A549 (cell line): ENCODE results near the gene CEBPG. TPM values are rescaled to one million over a fixed set of nuclear protein-coding genes. Genes with fewer than 3 reads are reported as not detected.

ENCODE experiments used
- ATAC-seq, 2 experiments: fragments of 200-7000 bp in 1 of 2; fragments of >200 bp in 1 of 2; cut with Nextera tagmentation in 1 of 2; cut with Tn5 transposase in 1 of 2; 3 replicates each; pipeline versions ENCODE4 v1.8.0 to v1.9.1; 2018 to 2020; ENCODE audit warnings: mild to moderate bottlenecking in 1 of 2, moderate library complexity in 1 of 2
- CTCF ChIA-PET: fragments of 300-600 bp; sonication (Branson Sonifier 250); formaldehyde crosslinking; extraction: SDS; loops from one replicate; lab custom pipeline; 2021; ENCODE audit warnings: antibody characterized with exemption, inconsistent platforms; lab: Yijun Ruan, JAX
- POLR2A ChIA-PET: fragments of 350-600 bp; formaldehyde crosslinking; extraction: SDS; loops from one replicate; lab custom pipeline; 2021; ENCODE audit warnings: antibody characterized with exemption, inconsistent platforms; lab: Yijun Ruan, JAX
- DNase-seq, 2 experiments: peaks; one replicate each; pipeline versions ENCODE4 v3.0.0 to v3.0.0-alpha.2; 2011 to 2016; ENCODE audit warnings: low read depth in 1 of 2, low spot score in 1 of 2
- FAIRE-seq: peaks from 2 replicates; lab custom pipeline; 2011; peaks lifted over from hg19 to GRCh38; lab: Jason Lieb, UNC
- H3K27ac ChIP-seq, 2 experiments: fragments of >200 bp; sonication (Bioruptor Twin); formaldehyde crosslinking; 3 replicates each; pipeline ENCODE4 v1.5.1; 2016 to 2017
- H3K4me1 ChIP-seq: fragments of >200 bp; sonication (Bioruptor Twin); formaldehyde crosslinking; 3 replicates; pipeline ENCODE4 v1.6.1; 2016
- H3K4me2 ChIP-seq: fragments of >200 bp; sonication (Bioruptor Twin); formaldehyde crosslinking; 3 replicates; pipeline ENCODE4 v1.6.1; 2016
- H3K4me3 ChIP-seq: fragments of >200 bp; sonication (Bioruptor Twin); formaldehyde crosslinking; 3 replicates; pipeline ENCODE4 v1.5.1; 2016
- H3K9me3 ChIP-seq: fragments of >200 bp; sonication (Bioruptor Twin); formaldehyde crosslinking; 3 replicates; pipeline ENCODE4 v1.6.1; 2016
- BHLHE40 ChIP-seq: IDR thresholded peaks from 2 replicates; pipeline ENCODE4 v1.6.1; 2012; ENCODE audit warnings: low read depth, low read length, inconsistent platforms
- CBX2 ChIP-seq: fragments of 200-600 bp; sonication (generic); IDR thresholded peaks from 2 replicates; pipeline ENCODE4 v1.6.1; 2016; ENCODE audit warnings: low read depth, mild to moderate bottlenecking, borderline replicate concordance
- CEBPB ChIP-seq, 2 experiments: fragments of >200 bp in 1 of 2; sonication (Bioruptor Twin) in 1 of 2; formaldehyde crosslinking in 1 of 2; IDR thresholded peaks; 2 replicates each; pipeline ENCODE4 v1.6.1; 2012 to 2016
- EHF ChIP-seq: fragments of 250-450 bp; sonication (Bioruptor Pico); IDR thresholded peaks from 2 replicates; pipeline ENCODE4 v1.5.0; 2020; ENCODE audit warnings: mild to moderate bottlenecking
- EHMT2 ChIP-seq: fragments of 200-600 bp; sonication (generic); IDR thresholded peaks from 2 replicates; pipeline ENCODE4 v1.6.1; 2016; ENCODE audit warnings: antibody characterized with exemption, low read depth, mild to moderate bottlenecking, moderate library complexity
- ESRRA ChIP-seq: fragments of 150-350 bp; IDR thresholded peaks from 2 replicates; pipeline ENCODE4 v1.6.1; 2014; ENCODE audit warnings: mild to moderate bottlenecking, low read length, borderline replicate concordance
- FOSB ChIP-seq: fragments of 250-450 bp; sonication (Bioruptor Pico); IDR thresholded peaks from 2 replicates; pipeline ENCODE4 v1.5.0; 2020; ENCODE audit warnings: mild to moderate bottlenecking, moderate library complexity
- FOSL2 ChIP-seq, 2 experiments: fragments of 450-650 bp in 1 of 2; fragments of >200 bp in 1 of 2; sonication (Bioruptor Twin) in 1 of 2; formaldehyde crosslinking; IDR thresholded peaks; 2 replicates each; pipeline versions ENCODE4 v1.5.0 to v1.6.1; 2016 to 2020; ENCODE audit warnings: mild to moderate bottlenecking in 1 of 2, moderate library complexity in 1 of 2
- FOXS1 ChIP-seq: fragments of 250-450 bp; sonication (Bioruptor Pico); IDR thresholded peaks from 2 replicates; pipeline ENCODE4 v1.5.0; 2020; ENCODE audit warnings: mild to moderate bottlenecking, moderate library complexity
- HDAC2 ChIP-seq: fragments of 200-600 bp; sonication (generic); IDR thresholded peaks from 2 replicates; pipeline ENCODE4 v1.6.1; 2016
- HEYL ChIP-seq: fragments of 250-450 bp; sonication (Bioruptor Pico); IDR thresholded peaks from 2 replicates; pipeline ENCODE4 v1.8.0; 2021; ENCODE audit warnings: mild to moderate bottlenecking, moderate library complexity
- HOXB5 ChIP-seq: fragments of 250-450 bp; sonication (Bioruptor Pico); IDR thresholded peaks from 2 replicates; pipeline ENCODE4 v1.5.0; 2020; ENCODE audit warnings: mild to moderate bottlenecking, moderate library complexity
- JUN ChIP-seq, 2 experiments: fragments of >200 bp; sonication (Bioruptor Twin); formaldehyde crosslinking; IDR thresholded peaks; 2 replicates in 1 of 2; 3 replicates in 1 of 2; pipeline ENCODE4 v1.6.1; 2016 to 2017
- JUNB ChIP-seq: fragments of >200 bp; sonication (Bioruptor Twin); formaldehyde crosslinking; IDR thresholded peaks from 2 replicates; pipeline ENCODE4 v1.6.1; 2016
- KDM5A ChIP-seq: fragments of 200-600 bp; sonication (generic); IDR thresholded peaks from 2 replicates; pipeline ENCODE4 v1.6.1; 2016; ENCODE audit warnings: antibody characterized with exemption, mild to moderate bottlenecking
- MAFK ChIP-seq: fragments of 450-650 bp; IDR thresholded peaks from 2 replicates; pipeline ENCODE4 v1.6.1; 2014; ENCODE audit not compliant: partially characterized antibody
- MYC ChIP-seq: IDR thresholded peaks from 2 replicates; pipeline ENCODE4 v1.6.1; 2012; ENCODE audit warnings: mild to moderate bottlenecking, inconsistent platforms, low read length, improper control_type of control experiment, borderline replicate concordance
- NFE2L2 ChIP-seq: fragments of 150-350 bp; conservative IDR thresholded peaks from 2 replicates; pipeline ENCODE4 v1.6.1; 2014; ENCODE audit warnings: low read length
- POLR2A ChIP-seq: IDR thresholded peaks from 2 replicates; pipeline ENCODE4 v1.6.1; 2012; ENCODE audit warnings: mild to moderate bottlenecking, low read length
- RAD21 ChIP-seq, 2 experiments: fragments of >200 bp in 1 of 2; sonication (Bioruptor Twin) in 1 of 2; formaldehyde crosslinking in 1 of 2; IDR thresholded peaks in 1 of 2; conservative IDR thresholded peaks in 1 of 2; 2 replicates in 1 of 2; 3 replicates in 1 of 2; pipeline ENCODE4 v1.6.1; 2012 to 2018; ENCODE audit warnings: inconsistent platforms in 1 of 2
- RCOR1 ChIP-seq: fragments of 150-350 bp; IDR thresholded peaks from 2 replicates; pipeline ENCODE4 v1.6.1; 2014; ENCODE audit warnings: antibody characterized with exemption, low read length, low read depth
- SMC3 ChIP-seq: fragments of >200 bp; sonication (Bioruptor Twin); formaldehyde crosslinking; IDR thresholded peaks from 3 replicates; pipeline ENCODE4 v1.6.1; 2018; ENCODE audit warnings: inconsistent platforms
- TFCP2L1 ChIP-seq: fragments of 250-450 bp; sonication (Bioruptor Pico); IDR thresholded peaks from 2 replicates; pipeline ENCODE4 v1.5.0; 2021; ENCODE audit warnings: mild to moderate bottlenecking
- WGBS: methylation state at CpG from one replicate; pipeline ENCODE4 v1.1.6; 2017; ENCODE audit errors: missing lambda C conversion rate; 5-methylcytosine and 5-hydroxymethylcytosine counted together
- polyA plus RNA-seq, 4 experiments: library from polyadenylated mRNA; depleted of rRNA in 3 of 4; stranded (reverse); fragments of >200 nt; fragmentation: RNase III in 1 of 4; extraction: RNeasy Plus Mini Kit Qiagen cat#74134 plus additional on column Dnase treatment in 1 of 4; gene quantifications; 2 replicates in 3 of 4; 3 replicates in 1 of 4; pipeline ENCODE4 v1.2.3, GENCODE V29; 2011 to 2017
- TF ChIP-seq, protein P1 (sequence below): fragments of >200 bp; sonication (Bioruptor Twin); formaldehyde crosslinking; IDR thresholded peaks from 3 replicates; pipeline ENCODE4 v1.6.1; 2016
- TF ChIP-seq, protein P2 (sequence below): IDR thresholded peaks from 2 replicates; pipeline ENCODE4 v1.6.1; 2012; ENCODE audit warnings: low read depth, borderline replicate concordance

The CEBPG gene
- polyA plus RNA-seq, 2 of the 4 experiments (the other 2 are of a cell fraction) = 34.3 to 138 TPM

DNA sequence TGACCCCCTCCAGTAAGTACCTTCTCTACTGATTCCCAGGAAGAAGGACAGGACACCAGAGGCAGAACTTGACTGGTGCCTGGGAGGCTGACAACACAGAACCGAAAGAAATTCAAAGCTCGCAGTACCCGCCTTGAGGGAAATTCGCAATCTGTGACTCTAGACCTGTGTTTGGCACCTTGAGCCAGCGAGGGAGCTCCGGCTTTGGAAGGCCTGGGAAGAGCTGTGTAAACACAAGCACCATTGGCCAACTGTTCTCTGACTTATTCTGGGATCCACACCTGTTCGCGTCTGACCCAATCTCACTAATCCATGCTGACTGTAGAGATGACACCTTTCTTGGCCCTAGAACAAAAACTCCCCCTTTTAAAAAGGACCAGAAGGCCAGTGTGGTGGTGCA is 50.7 kb downstream of the CEBPG start:
- H3K4me2 ChIP-seq = no peak overlapping the region
- CTCF ChIA-PET = interaction anchor here (0.6 to 12.8 kb wide), 7 partner anchors 7 to 1046 kb away, joined by 3 to 572 read pairs (median 5); no protein-coding TSS in a partner anchor
- ATAC-seq = no peak
- H3K9me3 ChIP-seq = no peaks in the 10 kb centered on the region
- H3K27ac ChIP-seq = no peak overlapping the region
- no peak overlapping the region for H3K4me3 ChIP-seq
- FAIRE-seq = peak; percentile 36
- 73% methylated on average over 8 of the region's 8 CpGs for WGBS
- no peaks in the 10 kb centered on the region for H3K4me1 ChIP-seq
- no peak for TF ChIP-seq JUNB
- no peak for TF ChIP-seq POLR2A
- TF ChIP-seq KDM5A = no peak
- no peak for TF ChIP-seq RCOR1
- TF ChIP-seq, all 56 proteins: peak for 0
- DNase-seq = no peak
- POLR2A ChIA-PET = no interaction called here

DNA sequence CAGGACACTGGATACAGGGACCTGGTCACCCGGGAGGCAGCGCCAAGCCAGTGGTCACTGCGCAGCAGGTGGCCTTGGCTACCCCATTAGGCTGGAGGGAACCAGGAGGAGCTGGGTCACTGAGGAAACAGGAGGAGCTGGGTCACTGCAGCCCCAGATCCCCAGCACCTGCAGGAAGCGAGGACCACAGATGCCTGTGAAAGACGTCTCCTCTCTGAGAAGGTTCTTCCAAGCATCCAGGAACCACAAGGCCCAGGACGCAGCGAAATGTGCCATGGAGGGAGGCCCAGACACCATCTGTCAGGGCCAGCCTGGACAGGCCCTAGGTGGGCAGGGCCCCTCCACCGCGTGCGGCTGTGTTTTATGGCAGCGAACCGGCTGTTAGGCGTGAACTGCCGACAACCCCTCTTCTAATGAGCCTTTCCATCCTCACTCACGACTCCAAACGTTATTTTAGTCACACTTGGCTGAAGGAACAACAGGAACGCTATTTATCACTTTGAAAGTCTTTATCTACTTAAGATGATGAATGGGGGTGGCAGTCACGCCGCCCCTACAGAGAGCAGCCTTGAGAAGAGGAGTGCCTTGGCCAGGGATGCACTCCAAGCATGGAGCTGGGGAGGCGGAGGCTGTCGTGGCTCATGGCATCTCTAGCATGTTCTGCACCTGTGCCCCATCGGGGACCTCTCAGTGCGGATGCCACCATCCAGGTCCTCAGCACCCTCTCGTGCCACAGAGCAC is 53.3 kb downstream of the CEBPG start:
- Histone ChIP-seq H3K4me2 (no peak overlapping the region), H3K4me3 (no peak overlapping the region), H3K9me3 (no peaks in the 10 kb centered on the region), H3K4me1 (no peaks in the 10 kb centered on the region), H3K27ac (no peak overlapping the region)
- no peak for FAIRE-seq
- TF ChIP-seq BHLHE40 = no peak
- no peak for TF ChIP-seq FOSB
- TF ChIP-seq HOXB5 (CRISPR knock-in tag) = no peak
- no peak for TF ChIP-seq FOSL2 (IDR thresholded peaks at IDR 0.05)
- no peak for TF ChIP-seq FOSL2 (CRISPR knock-in tag; IDR thresholded peaks at IDR 0.05)
- TF ChIP-seq, protein P1, sequence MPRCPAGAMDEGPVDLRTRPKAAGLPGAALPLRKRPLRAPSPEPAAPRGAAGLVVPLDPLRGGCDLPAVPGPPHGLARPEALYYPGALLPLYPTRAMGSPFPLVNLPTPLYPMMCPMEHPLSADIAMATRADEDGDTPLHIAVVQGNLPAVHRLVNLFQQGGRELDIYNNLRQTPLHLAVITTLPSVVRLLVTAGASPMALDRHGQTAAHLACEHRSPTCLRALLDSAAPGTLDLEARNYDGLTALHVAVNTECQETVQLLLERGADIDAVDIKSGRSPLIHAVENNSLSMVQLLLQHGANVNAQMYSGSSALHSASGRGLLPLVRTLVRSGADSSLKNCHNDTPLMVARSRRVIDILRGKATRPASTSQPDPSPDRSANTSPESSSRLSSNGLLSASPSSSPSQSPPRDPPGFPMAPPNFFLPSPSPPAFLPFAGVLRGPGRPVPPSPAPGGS = no peak
- peak; percentile 8; the same call in 1 of the 2 replicates for TF ChIP-seq POLR2A
- ChIA-PET CTCF (interaction anchor here (0.9 to 12.8 kb wide), 7 partner anchors 10 to 679 kb away, joined by 3 to 572 read pairs (median 8); no protein-coding TSS in a partner anchor), POLR2A (no interaction called here)
- no peak for ATAC-seq
- WGBS = 77% methylated on average over 24 of the region's 24 CpGs
- DNase-seq = no peak

DNA sequence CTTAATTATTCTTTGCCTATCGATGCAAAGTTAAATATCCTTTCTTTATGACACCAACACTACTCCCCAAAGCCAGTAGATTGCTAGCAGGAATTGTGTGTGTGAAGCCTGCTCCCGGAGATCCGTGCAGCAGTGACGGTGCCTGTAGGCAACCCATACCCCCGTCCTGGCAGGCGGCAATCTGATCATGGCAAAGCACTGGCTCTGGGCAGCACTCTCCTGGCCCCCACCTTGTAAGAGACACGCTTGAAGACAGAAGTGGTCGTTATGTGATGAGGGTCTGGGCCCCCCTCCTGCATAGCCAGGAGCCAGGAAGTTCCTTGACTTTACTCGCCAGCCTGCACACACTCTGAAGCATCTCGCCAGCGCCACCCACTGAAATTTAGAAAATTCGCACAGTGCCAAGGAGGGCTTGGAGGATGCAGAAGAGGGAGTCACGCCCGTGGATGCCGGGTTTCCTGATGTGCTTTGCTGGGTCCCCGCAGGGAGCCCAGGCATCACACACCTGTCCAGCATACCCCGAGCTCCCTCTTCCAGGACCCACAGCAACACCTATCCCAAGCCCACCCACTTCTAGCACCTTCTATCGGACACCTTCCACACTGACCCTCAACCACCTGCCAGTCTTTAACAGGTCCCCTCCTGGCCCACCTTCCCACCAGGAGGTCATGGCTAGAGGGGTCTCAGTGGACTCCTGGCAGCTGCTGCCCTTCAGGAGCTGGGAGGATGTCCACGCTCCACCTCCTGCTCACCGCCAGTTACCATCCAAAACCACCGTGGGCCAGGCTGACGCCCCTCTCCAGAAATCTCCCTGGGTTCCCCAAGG is 54.5 kb downstream of the CEBPG start:
- Histone ChIP-seq H3K9me3 (no peaks in the 10 kb centered on the region), H3K4me3 (no peak overlapping the region), H3K4me2 (no peak overlapping the region), H3K4me1 (no peaks in the 10 kb centered on the region), H3K27ac (no peak overlapping the region)
- 74% methylated on average over 22 of the region's 22 CpGs for WGBS
- no peak for ATAC-seq
- TF ChIP-seq RAD21 (conservative IDR thresholded peaks at IDR 0.05 in 1 of 2, IDR thresholded peaks at IDR 0.05 in 1 of 2) (peak in 1 of 2 experiments; percentile 16; a peak in 1 of 5 replicates), ESRRA (no peak), EHMT2 (no peak), FOXS1 (no peak), BHLHE40 (no peak)
- TF ChIP-seq, protein P1 = no peak
- ChIA-PET POLR2A (no interaction called here), CTCF (interaction anchor here (1.0 to 12.8 kb wide), 10 partner anchors 11 to 351 kb away, joined by 3 to 572 read pairs (median 6); no protein-coding TSS in a partner anchor)
- no peak for FAIRE-seq
- DNase-seq = no peak

- H3K4me2 ChIP-seq = no peak overlapping the region
- ChIA-PET CTCF (interaction anchor here (1.0 to 12.8 kb wide), 10 partner anchors 11 to 350 kb away, joined by 3 to 572 read pairs (median 8); no protein-coding TSS in a partner anchor), POLR2A (no interaction called here)
- no peaks in the 10 kb centered on the region for H3K4me1 ChIP-seq
- no peak for FAIRE-seq
- DNase-seq = no peak
- no peak for TF ChIP-seq SMC3
- TF ChIP-seq, protein P2, sequence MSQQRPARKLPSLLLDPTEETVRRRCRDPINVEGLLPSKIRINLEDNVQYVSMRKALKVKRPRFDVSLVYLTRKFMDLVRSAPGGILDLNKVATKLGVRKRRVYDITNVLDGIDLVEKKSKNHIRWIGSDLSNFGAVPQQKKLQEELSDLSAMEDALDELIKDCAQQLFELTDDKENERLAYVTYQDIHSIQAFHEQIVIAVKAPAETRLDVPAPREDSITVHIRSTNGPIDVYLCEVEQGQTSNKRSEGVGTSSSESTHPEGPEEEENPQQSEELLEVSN = no peak
- no peak for TF ChIP-seq EHF (CRISPR knock-in tag)
- TF ChIP-seq MAFK = no peak
- no peak for TF ChIP-seq CEBPB (IDR thresholded peaks at IDR 0.05)
- TF ChIP-seq CBX2 = no peak
- TF ChIP-seq JUN (IDR thresholded peaks at IDR 0.05) = no peak
- no peak for TF ChIP-seq HDAC2
- TF ChIP-seq MYC = no peak
- TF ChIP-seq BHLHE40 = no peak
- no peak for TF ChIP-seq HEYL
- TF ChIP-seq NFE2L2 = no peak
- TF ChIP-seq TFCP2L1 (CRISPR knock-in tag) = no peak
- TF ChIP-seq, all 56 proteins: peak for 0
- Histone ChIP-seq H3K4me3 (no peak overlapping the region), H3K27ac (no peak overlapping the region), H3K9me3 (no peaks in the 10 kb centered on the region)
- no peak for ATAC-seq
- WGBS = 81% methylated on average over 5 of the region's 5 CpGs
Observed at GRCh38 chr19:33428627-33429125, 55.2 kb downstream of the CEBPG start.
